NCI-H2196 (cell line): ENCODE results near the gene EEF2KMT.
"Not testable (repeated sequence)": the region's sequence is repeated elsewhere in the genome, so short reads cannot be mapped to it uniquely, and the experiment has no call there.

Experiments
- DNase-seq: peaks from one replicate; lab custom pipeline; 2025; ENCODE audit not compliant: unreplicated experiment; lab: John Stamatoyannopoulos, UW

The EEF2KMT gene, protein sequence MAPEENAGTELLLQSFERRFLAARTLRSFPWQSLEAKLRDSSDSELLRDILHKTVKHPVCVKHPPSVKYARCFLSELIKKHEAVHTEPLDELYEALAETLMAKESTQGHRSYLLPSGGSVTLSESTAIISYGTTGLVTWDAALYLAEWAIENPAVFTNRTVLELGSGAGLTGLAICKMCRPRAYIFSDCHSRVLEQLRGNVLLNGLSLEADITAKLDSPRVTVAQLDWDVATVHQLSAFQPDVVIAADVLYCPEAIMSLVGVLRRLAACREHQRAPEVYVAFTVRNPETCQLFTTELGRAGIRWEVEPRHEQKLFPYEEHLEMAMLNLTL

GRCh38 chr16:5097470-5098220 lies at the start of gene EEF2KMT:
Gene EEF2KMT, minus strand, starts transcription at chr16:5097795. Its CDS starts 56 bp downstream, at chr16:5097739.
- DNase-seq: peak; percentile 99

GRCh38 chr16:5144621-5144956 lies 47.0 kb upstream of the EEF2KMT start:
- DNase-seq: not testable (repeated sequence)

DNA sequence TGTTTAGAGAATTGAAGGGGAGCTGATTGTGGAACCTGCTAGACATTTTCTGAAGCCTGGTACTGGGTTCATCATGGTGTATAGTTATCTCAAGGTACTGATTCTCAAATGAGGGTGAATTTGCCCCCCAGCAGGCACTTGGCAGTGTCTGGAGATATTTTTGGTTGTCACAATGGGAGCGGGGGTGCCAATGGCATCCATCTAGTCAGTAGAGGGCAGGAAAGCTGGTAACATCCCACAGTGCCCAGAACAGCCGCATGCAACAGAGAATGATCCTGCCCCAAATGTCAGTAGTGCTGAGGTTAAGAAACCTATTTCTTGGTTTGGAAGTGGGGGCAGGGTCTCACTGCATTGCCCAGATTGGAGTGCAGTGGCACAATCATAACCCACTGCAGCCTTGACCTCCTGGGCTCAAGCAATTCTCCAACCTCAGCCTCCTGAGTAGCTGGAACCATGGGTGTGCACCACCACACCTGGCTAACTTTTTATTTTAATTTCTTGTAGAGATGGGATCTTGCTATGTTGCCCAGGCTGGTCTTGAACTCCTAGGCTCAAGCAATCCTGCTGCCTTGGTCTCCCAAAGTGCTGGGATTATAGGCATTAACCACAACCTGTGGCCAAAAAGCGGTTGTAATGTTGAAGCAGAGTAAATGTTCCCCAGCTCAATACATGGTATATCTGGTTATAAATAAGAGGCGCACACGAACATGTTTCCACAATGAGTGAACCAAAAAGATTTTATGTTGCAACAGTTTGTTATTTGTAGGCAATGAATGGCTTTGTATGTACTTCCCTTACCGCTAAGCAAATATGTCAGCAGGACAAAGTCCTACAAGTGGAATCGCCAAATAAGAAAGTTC lies 46.4 kb upstream of the EEF2KMT start:
- no peak for DNase-seq

- DNase-seq: not testable (repeated sequence)
These were observed 42.6 kb upstream of the EEF2KMT start for GRCh38 chr16:5140151-5140550.

- DNase-seq: not testable (repeated sequence)
These were observed 37.3 kb upstream of the EEF2KMT start for GRCh38 chr16:5134739-5135452.

GRCh38 chr16:5132915-5133600 lies 35.5 kb upstream of the EEF2KMT start:
- not testable (repeated sequence) for DNase-seq

DNA sequence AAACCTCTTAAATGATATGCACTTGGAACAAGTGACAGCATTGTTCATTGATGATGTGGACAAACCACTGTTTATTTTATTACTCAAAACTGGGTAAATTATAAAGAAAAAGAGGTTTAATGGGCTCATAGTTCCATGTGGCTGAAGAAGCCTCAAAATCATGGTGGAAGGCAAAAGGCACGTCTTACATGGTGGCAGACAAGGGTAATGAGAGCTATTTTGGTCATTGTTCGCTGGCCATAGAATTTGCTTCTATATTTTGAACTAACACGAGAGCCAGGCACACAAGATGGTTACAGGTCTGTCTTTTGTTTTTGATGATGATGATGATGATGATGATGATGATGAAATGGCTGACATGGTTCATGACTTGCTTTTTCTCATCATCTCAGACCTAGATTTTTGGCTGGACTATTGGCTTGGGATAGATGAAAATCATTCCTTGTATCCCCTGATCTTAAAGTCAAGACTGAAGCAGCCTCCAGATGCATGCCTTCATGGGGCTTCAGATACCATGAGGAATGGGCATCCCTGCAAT lies 33.9 kb upstream of the EEF2KMT start:
- DNase-seq: not testable (repeated sequence)

- DNase-seq: peak; percentile 60
These were observed 19.9 kb upstream of the EEF2KMT start for GRCh38 chr16:5117300-5118087.

DNA sequence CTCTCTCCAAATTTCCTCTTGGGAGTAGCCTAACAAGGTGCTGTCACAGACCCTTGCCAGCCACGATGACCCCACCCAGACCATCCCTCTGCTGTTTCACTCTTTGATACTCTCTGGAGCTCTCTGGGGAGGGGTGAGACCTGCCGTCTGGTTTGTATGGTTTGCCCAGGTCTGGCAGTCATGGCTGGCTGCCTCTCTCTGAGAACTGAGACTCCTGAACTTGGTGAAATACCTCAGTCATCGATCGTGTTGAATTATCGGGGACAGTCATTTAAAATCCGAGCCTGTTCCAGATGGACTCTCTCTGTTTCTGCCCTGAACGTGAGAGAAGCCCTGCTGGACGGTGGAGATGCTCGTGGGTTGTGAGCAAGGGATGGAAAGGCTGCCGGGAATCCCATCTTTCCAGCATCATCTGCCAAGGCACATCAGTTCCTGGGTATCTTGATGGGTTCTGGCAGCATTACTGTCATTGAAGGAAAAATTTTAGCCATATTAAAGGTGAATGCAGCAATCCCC lies 19.2 kb upstream of the EEF2KMT start:
- not testable (repeated sequence) for DNase-seq

DNA sequence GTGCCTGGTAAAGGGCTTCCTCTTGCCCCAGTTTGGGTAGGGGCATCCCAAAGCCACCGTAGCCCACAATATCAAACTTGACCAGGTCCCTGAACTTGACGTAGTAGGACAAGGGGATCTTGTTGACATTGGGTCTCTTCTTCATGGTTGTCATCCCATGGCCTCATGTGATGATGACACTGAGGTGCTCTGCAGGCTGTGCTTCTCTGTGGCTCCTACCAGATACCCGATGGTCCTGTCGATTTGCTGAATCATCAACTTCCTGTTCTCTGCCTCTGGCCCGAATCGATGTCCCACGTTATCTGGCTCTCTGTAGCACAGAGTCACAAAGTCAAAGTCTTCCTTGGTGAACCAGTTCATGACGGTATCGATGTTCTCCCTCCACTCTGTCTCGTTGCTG lies 13.3 kb upstream of the EEF2KMT start:
- not testable (repeated sequence) for DNase-seq

DNA sequence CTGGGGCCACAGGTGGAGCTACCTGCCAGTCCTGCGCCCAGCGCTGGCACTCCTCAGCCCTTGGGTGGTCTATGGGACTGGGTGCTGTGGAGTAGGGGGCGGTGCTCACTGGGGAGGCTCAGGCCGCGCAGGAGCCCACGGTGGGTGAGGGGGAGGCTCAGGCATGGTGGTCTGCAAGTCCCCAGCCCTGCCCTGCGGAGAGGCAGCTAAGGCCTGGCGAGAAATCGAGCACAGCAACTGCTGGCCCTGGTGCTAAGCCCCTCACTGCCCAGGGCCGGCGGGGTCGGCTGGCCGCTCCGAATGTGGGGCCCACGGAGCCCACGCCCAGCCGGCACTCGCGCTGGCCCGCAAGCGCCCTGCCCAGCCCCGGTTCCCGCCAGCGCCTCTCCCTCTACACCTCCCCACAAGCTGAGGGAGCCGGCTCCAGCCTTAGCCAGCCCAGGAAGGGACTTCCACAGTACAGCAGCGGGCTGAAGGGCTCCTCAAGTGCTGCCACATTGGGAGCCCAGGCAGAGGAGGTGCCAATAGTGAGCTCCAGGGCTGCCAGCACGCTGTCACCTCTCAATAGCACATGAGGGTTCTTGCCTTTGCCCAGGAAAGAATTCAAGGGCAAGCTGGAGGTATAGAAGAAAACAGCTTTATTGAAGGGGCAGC lies 11.0 kb upstream of the EEF2KMT start:
- DNase-seq: no peak

DNA sequence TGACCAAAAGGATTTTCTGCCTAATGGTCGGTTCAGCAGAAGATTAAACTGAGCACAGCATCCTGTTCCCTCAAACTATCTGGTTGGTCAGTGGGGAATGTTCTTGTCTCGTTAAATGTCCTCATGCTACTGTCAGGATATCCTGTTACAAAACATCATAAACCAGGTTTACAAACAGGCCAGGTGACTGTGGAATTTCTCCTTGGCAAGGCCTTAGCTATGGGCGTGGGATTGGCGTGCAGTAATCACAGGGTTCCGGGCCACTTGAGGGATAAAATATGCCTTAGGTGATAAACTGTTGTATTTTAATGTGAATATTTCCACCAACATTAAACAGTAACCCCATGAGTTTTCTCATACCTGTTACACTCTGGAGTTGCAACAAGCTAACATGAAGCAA lies 7.4 kb upstream of the EEF2KMT start:
- DNase-seq: not testable (repeated sequence)

GRCh38 chr16:5103296-5104032 lies 5.9 kb upstream of the EEF2KMT start:
- DNase-seq: not testable (repeated sequence)

- not testable (repeated sequence) for DNase-seq
These were observed 1.6 kb upstream of the EEF2KMT start for GRCh38 chr16:5099174-5099573.

DNA sequence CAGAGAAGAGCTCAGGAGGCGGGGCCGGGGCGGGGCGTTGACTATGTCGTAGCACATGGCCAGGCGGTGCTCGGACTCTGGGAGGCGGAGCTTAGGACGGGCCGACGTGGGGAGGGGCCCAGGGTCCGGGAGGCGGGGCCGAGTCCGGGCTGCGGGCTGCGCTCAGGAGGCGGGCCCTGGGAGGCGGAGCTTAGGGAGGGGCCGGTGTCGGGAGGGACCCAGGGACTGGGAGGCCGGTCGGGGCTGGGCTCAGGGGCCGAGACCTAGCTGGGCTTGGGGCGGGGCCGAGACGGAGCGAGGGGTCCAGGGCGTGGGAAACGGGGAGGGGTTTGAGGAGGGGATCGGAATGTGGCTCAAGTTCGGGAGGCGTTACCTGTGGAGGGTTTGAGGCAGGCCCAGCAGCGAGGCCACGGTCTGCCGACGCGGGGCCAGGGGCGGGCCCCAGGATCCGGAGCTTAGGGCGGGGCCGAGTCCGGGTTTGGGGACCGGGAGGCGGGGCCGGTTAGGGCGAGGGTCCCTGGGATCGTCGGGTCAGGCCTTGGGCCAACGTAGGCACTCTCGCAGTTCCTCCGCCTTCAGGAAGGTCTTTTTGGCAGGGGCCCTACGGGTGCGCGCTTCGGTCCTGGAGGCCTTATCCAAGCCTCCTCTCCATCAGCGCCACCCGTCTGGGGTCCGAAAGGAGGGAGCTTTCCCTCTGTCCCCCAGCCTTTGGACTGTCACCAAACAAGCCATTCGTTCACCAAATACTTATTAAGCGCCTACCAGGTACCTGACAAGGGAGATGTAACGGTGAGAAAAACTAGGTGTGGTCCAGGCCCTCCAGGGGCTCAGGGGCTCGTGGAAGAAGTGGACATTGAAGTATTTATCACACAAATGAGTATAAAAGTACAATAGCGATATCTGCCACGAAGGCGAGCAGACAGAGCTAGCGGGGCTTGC lies 895 bp upstream of the EEF2KMT start:
- DNase-seq: peak; percentile 44

GRCh38 chr16:5097061-5097469 lies 530 bp downstream of the EEF2KMT start:
- not testable (repeated sequence) for DNase-seq
